ENCODE results near the gene FTO.
"Not testable (repeated sequence)": the region's sequence is repeated elsewhere in the genome, so short reads cannot be mapped to it uniquely, and the experiment has no call there.

FTO gene

GRCh38 chr16:53840456-53840855 is 136.5 kb downstream of the FTO start:
- no peak for DNase-seq (ENCODE audit: low read depth)
- no peak overlapping the region for H3K4me3 ChIP-seq (ENCODE audit: low read depth, low read length)
- TF ChIP-seq CTCF (conservative IDR thresholded peaks at IDR 0.05; ENCODE audit: low read depth, low read length): no peak

- no peak for TF ChIP-seq CTCF (conservative IDR thresholded peaks at IDR 0.05; ENCODE audit: low read depth, low read length)
- no peak for DNase-seq (ENCODE audit: low read depth)
- H3K4me3 ChIP-seq (ENCODE audit: low read depth, low read length): no peak overlapping the region
Measured at GRCh38 chr16:53841884-53842283, 137.9 kb downstream of the FTO start.

- no peak for DNase-seq (ENCODE audit: low read depth)
- TF ChIP-seq CTCF (conservative IDR thresholded peaks at IDR 0.05; ENCODE audit: low read depth, low read length): no peak
Measured at GRCh38 chr16:53843084-53843483, 139.1 kb downstream of the FTO start.

GRCh38 chr16:53844804-53845203 is 140.8 kb downstream of the FTO start:
- no peak for DNase-seq (ENCODE audit: low read depth)

More at GRCh38 chr16:53843084-53843483, 139.1 kb downstream of the FTO start:
- no peak overlapping the region for H3K4me3 ChIP-seq (ENCODE audit: low read depth, low read length)

GRCh38 chr16:53846549-53846948 is 142.6 kb downstream of the FTO start:
- not testable (repeated sequence) for H3K4me3 ChIP-seq (ENCODE audit: low read depth, low read length); DNase-seq (ENCODE audit: low read depth)

More at GRCh38 chr16:53844804-53845203, 140.8 kb downstream of the FTO start:
- no peak overlapping the region for H3K4me3 ChIP-seq (ENCODE audit: low read depth, low read length)
- no peak for TF ChIP-seq CTCF (conservative IDR thresholded peaks at IDR 0.05; ENCODE audit: low read depth, low read length)

- no peak for DNase-seq (ENCODE audit: low read depth)
- H3K4me3 ChIP-seq (ENCODE audit: low read depth, low read length): no peak overlapping the region
- no peak for TF ChIP-seq CTCF (conservative IDR thresholded peaks at IDR 0.05; ENCODE audit: low read depth, low read length)
Measured at GRCh38 chr16:53846971-53847370, 143.0 kb downstream of the FTO start.

- no peak for TF ChIP-seq CTCF (conservative IDR thresholded peaks at IDR 0.05; ENCODE audit: low read depth, low read length)
- peak; percentile 22 for DNase-seq (ENCODE audit: low read depth)
- no peak overlapping the region for H3K4me3 ChIP-seq (ENCODE audit: low read depth, low read length)
Measured at GRCh38 chr16:53848277-53848942, 144.5 kb downstream of the FTO start.
